CD4-positive, CD25-positive, alpha-beta regulatory T cell (primary cell): Measurements from ENCODE around the gene FOXA3. TPM values are rescaled to one million over a fixed set of nuclear protein-coding genes. Genes with fewer than 3 reads are reported as not detected.
A peak's percentile ranks its signal among the peaks of the same experiment; 100 is the strongest.

Experiments used
- ATAC-seq, 2 donors: fragments of 150-1000 bp; cut with Tn5 transposase; one replicate each; pipeline ENCODE4 v1.10.0; 2021; ENCODE audit warnings: low read depth in 2 of 2, moderate number of reproducible peaks in 2 of 2, moderate library complexity in 1 of 2
- DNase-seq, 3 donors: peaks; one replicate each; pipeline versions ENCODE4 v3.0.0 to v3.0.0-alpha.2; 2012 to 2022; ENCODE audit warnings: mixed read lengths in 1 of 3
- H3K27ac ChIP-seq: one replicate; pipeline ENCODE4 v1.7.0; 2013; ENCODE audit warnings: mild to moderate bottlenecking, low read length; ENCODE audit not compliant: insufficient read depth, poor library complexity, severe bottlenecking
- H3K27me3 ChIP-seq: one replicate; pipeline ENCODE4 v1.7.0; 2013; ENCODE audit warnings: low read length; ENCODE audit not compliant: control insufficient read depth, insufficient read depth
- H3K36me3 ChIP-seq: one replicate; pipeline ENCODE4 v1.7.0; 2013; ENCODE audit warnings: mild to moderate bottlenecking, low read length, moderate library complexity; ENCODE audit not compliant: control insufficient read depth, insufficient read depth
- H3K4me1 ChIP-seq: 2 replicates; pipeline ENCODE4 v1.7.0; 2013; ENCODE audit warnings: mild to moderate bottlenecking, low read length; ENCODE audit not compliant: insufficient read depth, control insufficient read depth, poor library complexity, severe bottlenecking
- H3K4me3 ChIP-seq: one replicate; pipeline ENCODE4 v1.7.0; 2013; ENCODE audit warnings: low read depth, mild to moderate bottlenecking, low read length, moderate library complexity
- H3K9me3 ChIP-seq, 2 experiments: 1 replicate in 1 of 2; 2 replicates in 1 of 2; pipeline ENCODE4 v1.7.0; 2013; ENCODE audit warnings: low read length in 2 of 2, mild to moderate bottlenecking in 1 of 2, moderate library complexity in 1 of 2; ENCODE audit not compliant: control insufficient read depth in 2 of 2
- H3K27ac Mint-ChIP-seq, 3 donors: one replicate each; pipeline ENCODE4 v1.8.0; 2020 to 2022; ENCODE audit warnings: mild to moderate bottlenecking in 3 of 3, mixed read lengths in 3 of 3, moderate library complexity in 2 of 3
- H3K27me3 Mint-ChIP-seq: one replicate; pipeline ENCODE4 v1.8.0; 2022; ENCODE audit warnings: mild to moderate bottlenecking, mixed read lengths
- H3K36me3 Mint-ChIP-seq: one replicate; pipeline ENCODE4 v1.8.0; 2020; ENCODE audit warnings: mixed read lengths
- H3K4me1 Mint-ChIP-seq, 4 donors: one replicate each; pipeline ENCODE4 v1.8.0; 2020 to 2022; ENCODE audit warnings: mixed read lengths in 4 of 4, mild to moderate bottlenecking in 1 of 4
- H3K4me3 Mint-ChIP-seq, 4 donors: one replicate each; pipeline ENCODE4 v1.8.0; 2020 to 2022; ENCODE audit warnings: mild to moderate bottlenecking in 4 of 4, mixed read lengths in 4 of 4, moderate library complexity in 3 of 4
- H3K9me3 Mint-ChIP-seq, 7 donors: one replicate each; pipeline ENCODE4 v1.8.0; 2020 to 2022; ENCODE audit warnings: mixed read lengths in 7 of 7, mild to moderate bottlenecking in 3 of 7, moderate library complexity in 2 of 7
- polyA plus RNA-seq, 4 donors: library from polyadenylated mRNA; unstranded; fragments of 300-500 nt; fragmentation: Illumina TruSeq; gene quantifications; one replicate each; pipeline ENCODE4 v1.2.3, GENCODE V29; 2021
- total RNA-seq: library from RNA; stranded (reverse); gene quantifications from one replicate; pipeline ENCODE4 v1.2.3, GENCODE V29; 2022

FOXA3 gene
- total and polyA plus RNA-seq, 5 donors from 2014 or later: not detected

DNA sequence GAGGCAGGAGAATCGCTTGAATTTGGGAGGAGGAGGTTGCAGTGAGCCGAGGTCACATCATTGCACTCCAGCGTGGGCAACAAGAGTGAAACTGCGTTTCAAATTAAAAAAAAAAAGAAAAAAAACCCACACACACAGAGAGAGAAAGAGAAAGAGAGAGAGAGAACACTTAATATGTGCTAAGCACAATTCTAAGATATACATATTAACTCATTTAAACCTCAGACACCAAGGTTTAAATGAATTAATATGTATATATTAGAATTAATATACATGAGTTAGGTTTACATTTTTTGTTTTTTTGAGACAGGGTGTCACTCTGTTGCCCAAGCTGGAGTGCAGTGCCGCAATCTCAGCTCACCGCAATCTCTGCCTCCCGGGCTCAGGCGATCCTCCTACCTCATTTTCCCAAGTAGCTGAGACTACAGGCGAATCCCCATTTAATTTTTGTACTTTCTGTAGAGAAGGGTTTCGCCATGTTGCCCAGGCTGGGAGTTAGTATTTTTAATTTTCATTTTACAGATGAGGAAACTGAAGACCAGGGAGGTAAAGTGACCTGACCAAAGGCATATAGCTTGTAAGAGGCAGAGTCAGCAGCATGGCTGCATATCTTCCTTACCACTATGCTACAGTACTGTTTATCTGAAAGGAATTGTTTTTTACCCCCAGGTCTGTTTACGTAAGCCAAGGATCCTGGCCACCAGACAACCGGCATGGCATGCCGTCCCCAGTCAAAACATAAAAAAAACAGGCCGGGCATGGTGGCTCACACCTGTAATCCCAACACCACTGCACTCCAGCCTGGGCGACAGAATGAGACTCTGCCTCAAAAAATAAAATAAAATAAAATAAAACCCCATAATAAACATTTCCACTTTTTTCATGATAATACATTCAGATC is 3.5 kb upstream of the FOXA3 start:
- Histone ChIP-seq H3K4me3 (no peak overlapping the region), H3K27me3 (no peaks in the 10 kb centered on the region), H3K4me1 (peaks cover 25% of the 10 kb centered on the region), H3K36me3 (peaks cover 19% of the 10 kb centered on the region), H3K9me3 (no peaks in the 10 kb centered on the region), H3K27ac (peak overlapping the region; percentile 15)
- H3K27me3 Mint-ChIP-seq: peaks cover 21% of the 10 kb centered on the region
- peaks cover 8% of the 10 kb centered on the region for H3K36me3 Mint-ChIP-seq
- peaks cover 0 to 55% (median 25%) of the 10 kb centered on the region in 4 donors for H3K4me1 Mint-ChIP-seq
- no peak for DNase-seq
- ATAC-seq: no peak
- H3K27ac Mint-ChIP-seq: peak overlapping the region in 1 of 3 donors; percentile 35
- peak overlapping the region; percentile 66 to 78 (median 71) for H3K4me3 Mint-ChIP-seq
- H3K9me3 Mint-ChIP-seq: peaks cover 0 to 5% (median 0%) of the 10 kb centered on the region in 7 donors

DNA sequence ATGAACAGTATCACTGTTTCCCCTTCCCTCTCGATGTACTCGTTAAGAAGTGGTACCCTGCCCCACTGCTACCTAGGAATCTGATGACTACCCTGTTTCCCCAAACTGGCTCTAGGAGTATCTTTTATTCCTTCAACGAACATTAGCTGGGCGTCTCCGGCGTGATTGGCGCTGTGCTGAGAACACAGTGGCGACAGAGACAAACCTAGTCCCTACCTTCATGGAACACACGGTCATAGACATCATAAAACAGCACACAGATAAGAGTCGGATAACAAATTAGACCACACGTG is 1.9 kb upstream of the FOXA3 start:
- Histone ChIP-seq H3K27ac (peak overlapping the region; percentile 88), H3K27me3 (no peaks in the 10 kb centered on the region), H3K9me3 (no peaks in the 10 kb centered on the region), H3K4me1 (peaks cover 25% of the 10 kb centered on the region), H3K4me3 (peak overlapping the region; percentile 94), H3K36me3 (peaks cover 16% of the 10 kb centered on the region)
- peaks cover 8% of the 10 kb centered on the region for H3K36me3 Mint-ChIP-seq
- peaks cover 30% of the 10 kb centered on the region for H3K27me3 Mint-ChIP-seq
- H3K27ac Mint-ChIP-seq: peak overlapping the region; percentile 92 to 96 (median 94)
- DNase-seq (no peak), ATAC-seq (no peak)
- H3K4me1 Mint-ChIP-seq: peaks cover 0 to 50% (median 25%) of the 10 kb centered on the region in 4 donors
- H3K4me3 Mint-ChIP-seq: peak overlapping the region; percentile 92 to 98 (median 94)
- peaks cover 0 to 5% (median 0%) of the 10 kb centered on the region in 7 donors for H3K9me3 Mint-ChIP-seq

DNA sequence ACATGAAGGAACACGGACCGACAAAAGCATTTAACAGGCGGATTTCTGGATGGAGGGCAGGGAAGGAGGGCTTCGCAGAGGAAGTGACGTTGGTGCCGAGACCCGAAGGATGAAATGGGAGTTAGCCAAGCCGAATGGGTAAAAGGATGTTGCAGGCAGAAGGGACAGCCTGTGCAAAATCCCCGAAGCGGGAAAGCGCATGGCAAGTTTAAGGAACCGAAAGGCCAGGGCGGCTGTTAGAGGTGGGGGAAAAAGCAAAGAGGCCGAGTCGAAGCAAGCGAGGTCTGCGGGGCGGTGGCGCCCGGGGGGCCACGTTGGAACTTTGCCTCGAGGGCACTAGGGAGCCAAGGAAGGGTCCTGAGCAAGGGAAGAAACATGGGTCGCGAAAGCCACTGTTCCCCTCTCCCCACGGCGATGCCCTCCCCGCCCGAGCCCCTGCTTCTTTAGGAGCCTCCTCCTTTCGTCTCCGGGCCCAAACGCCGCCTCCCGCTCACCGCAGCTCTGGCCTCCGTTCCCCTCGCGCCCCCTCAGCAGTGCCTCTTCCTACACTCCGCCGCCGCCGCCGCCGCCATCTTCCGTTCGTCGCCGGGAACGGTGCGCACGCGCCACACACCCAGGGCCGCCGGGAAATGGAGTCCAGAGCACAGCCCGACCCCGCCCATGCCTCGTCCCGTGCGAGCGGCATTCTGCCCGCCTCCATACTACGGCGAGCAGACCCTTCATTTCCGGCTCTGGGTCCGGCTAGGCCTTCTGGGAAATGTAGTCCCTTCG is 1.4 kb upstream of the FOXA3 start, which contains the start of gene SYMPK:
Gene SYMPK (minus strand): TSS at position 584 of the 771 bp plus-strand sequence. CDS start 8,652 bp downstream, outside the sequence.
- DNase-seq (peak; percentile 98 to 99 (median 99)), ATAC-seq (peak; percentile 99)
- H3K36me3 Mint-ChIP-seq: peaks cover 8% of the 10 kb centered on the region
- H3K9me3 Mint-ChIP-seq: peaks cover 0 to 5% (median 0%) of the 10 kb centered on the region in 7 donors
- peaks cover 34% of the 10 kb centered on the region for H3K27me3 Mint-ChIP-seq
- H3K4me1 Mint-ChIP-seq: peaks cover 0 to 50% (median 25%) of the 10 kb centered on the region in 4 donors
- Histone ChIP-seq H3K27ac (peak within 1 kb of the TSS; percentile 88), H3K9me3 (no peaks in the 10 kb centered on the region), H3K27me3 (no peaks in the 10 kb centered on the region), H3K4me1 (peaks cover 25% of the 10 kb centered on the region), H3K4me3 (peak within 1 kb of the TSS; percentile 94), H3K36me3 (peaks cover 16% of the 10 kb centered on the region)
- peak within 1 kb of the TSS; percentile 92 to 96 (median 94) for H3K27ac Mint-ChIP-seq
- peak within 1 kb of the TSS; percentile 92 to 98 (median 94) for H3K4me3 Mint-ChIP-seq

- Mint-ChIP-seq H3K4me3 (peak overlapping the region; percentile 92 to 98 (median 94)), H3K4me1 (peaks cover 0 to 45% (median 20%) of the 10 kb centered on the region in 4 donors), H3K27ac (peak overlapping the region; percentile 92 to 96 (median 94)), H3K9me3 (peaks cover 0 to 5% (median 0%) of the 10 kb centered on the region in 7 donors), H3K27me3 (peaks cover 34% of the 10 kb centered on the region), H3K36me3 (peaks cover 4% of the 10 kb centered on the region)
- Histone ChIP-seq H3K4me1 (peaks cover 25% of the 10 kb centered on the region), H3K27ac (no peak overlapping the region), H3K4me3 (peak overlapping the region; percentile 69), H3K9me3 (no peaks in the 10 kb centered on the region), H3K36me3 (peaks cover 14% of the 10 kb centered on the region), H3K27me3 (no peaks in the 10 kb centered on the region)
- ATAC-seq (no peak), DNase-seq (no peak)
Observed at GRCh38 chr19:45863335-45863839, 739 bp upstream of the FOXA3 start.

DNA sequence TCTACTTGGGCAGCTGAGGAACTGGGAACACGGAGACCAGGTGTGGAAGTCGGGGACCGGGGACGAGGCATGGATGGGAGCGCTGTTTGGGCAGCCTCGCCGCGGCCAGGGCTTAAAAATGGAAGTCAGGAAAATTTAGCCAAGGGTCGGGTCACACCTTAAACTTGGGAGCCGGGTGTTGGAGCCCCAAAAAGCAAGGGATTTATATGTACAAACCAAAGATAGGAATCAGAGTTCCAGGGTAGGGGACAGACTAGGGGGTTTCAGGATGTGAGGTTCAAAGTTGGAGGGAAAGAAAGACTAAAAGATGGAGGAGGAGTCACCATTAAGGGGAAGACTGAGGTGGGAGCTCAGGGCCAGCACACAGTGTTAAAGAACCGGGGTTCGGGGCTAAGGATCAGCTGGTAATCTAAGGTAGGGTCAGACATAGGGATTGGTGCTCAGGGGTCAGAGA is 530 bp downstream of the FOXA3 start:
- Mint-ChIP-seq H3K36me3 (no peaks in the 10 kb centered on the region), H3K9me3 (peaks cover 0 to 5% (median 0%) of the 10 kb centered on the region in 7 donors), H3K27me3 (peaks cover 34% of the 10 kb centered on the region), H3K4me3 (peak overlapping the region; percentile 4 to 67 (median 66)), H3K27ac (no peak overlapping the region), H3K4me1 (peaks cover 0 to 36% (median 20%) of the 10 kb centered on the region in 4 donors)
- H3K4me1 ChIP-seq: peaks cover 25% of the 10 kb centered on the region
- no peaks in the 10 kb centered on the region for H3K27me3 ChIP-seq
- no peaks in the 10 kb centered on the region for H3K9me3 ChIP-seq
- H3K36me3 ChIP-seq: peaks cover 4% of the 10 kb centered on the region
- DNase-seq (no peak), ATAC-seq (no peak)
- H3K27ac ChIP-seq: no peak overlapping the region
- no peak overlapping the region for H3K4me3 ChIP-seq

GRCh38 chr19:45865269-45865948 is 1.3 kb downstream of the FOXA3 start:
- Mint-ChIP-seq H3K4me3 (peak overlapping the region; percentile 3 to 67 (median 30)), H3K9me3 (peaks cover 0 to 5% (median 0%) of the 10 kb centered on the region in 7 donors), H3K36me3 (no peaks in the 10 kb centered on the region), H3K27ac (peak overlapping the region in 1 of 3 donors; percentile 74), H3K27me3 (peaks cover 34% of the 10 kb centered on the region), H3K4me1 (peaks cover 0 to 32% (median 19%) of the 10 kb centered on the region in 4 donors)
- Histone ChIP-seq H3K27me3 (no peaks in the 10 kb centered on the region), H3K4me3 (no peak overlapping the region), H3K27ac (no peak overlapping the region), H3K4me1 (peaks cover 25% of the 10 kb centered on the region), H3K36me3 (peaks cover 2% of the 10 kb centered on the region), H3K9me3 (no peaks in the 10 kb centered on the region)
- no peak for ATAC-seq
- no peak for DNase-seq
